Right lung (tissue), 5 donors: ENCODE measurements around the gene TMEM147. TPM values are rescaled to one million over a fixed set of nuclear protein-coding genes. Genes with fewer than 3 reads are reported as not detected.

Experiments
- polyA plus RNA-seq, 5 donors: library from polyadenylated mRNA; unstranded; fragments of 120-200 nt; gene quantifications; one replicate each; pipeline versions ENCODE4 v1.2.1 to v1.2.3, GENCODE V29; 2013; ENCODE audit warnings: inconsistent platforms in 1 of 5, low replicate concordance in 1 of 5; ENCODE audit not compliant: insufficient read length in 5 of 5, insufficient read depth in 1 of 5

The TMEM147 gene
- polyA plus RNA-seq, 5 donors, result 48.9 to 78.4 (median 58.9) TPM

Other genes with a start within 250 kb of the TMEM147 start
- 10 to 100 TPM in 2 of 5 donors, 1 to 10 TPM in 3; 5.3 to 61.8 (median 8.3) TPM for gene CD22, start 216.4 kb upstream of the TMEM147 start, polyA plus RNA-seq
- gene FFAR1, start 197.7 kb upstream of the TMEM147 start, polyA plus RNA-seq, result under 1 TPM in 3 of 5 donors, not detected in 2; 0.10 to 0.49 (median 0.44) TPM
- under 1 TPM in 3 of 5 donors, not detected in 2; 0.29 to 0.39 (median 0.29) TPM for gene FFAR3, start 187.2 kb upstream of the TMEM147 start, polyA plus RNA-seq
- gene GPR42, start 174.6 kb upstream of the TMEM147 start, polyA plus RNA-seq, result under 1 TPM in 2 of 5 donors, not detected in 3; 0.10 to 0.25 TPM
- under 1 TPM; 0.19 to 0.49 (median 0.34) TPM for gene FFAR2, start 97.4 kb upstream of the TMEM147 start, polyA plus RNA-seq
- 1 to 10 TPM in 4 of 5 donors, under 1 TPM in 1; 0.69 to 1.8 (median 1.4) TPM for gene KRTDAP, start 55.2 kb upstream of the TMEM147 start, polyA plus RNA-seq
- gene DMKN, start 32.0 kb upstream of the TMEM147 start, polyA plus RNA-seq, result 100 to 1,000 TPM in 4 of 5 donors, 10 to 100 TPM in 1; 91.2 to 146 (median 119) TPM
- gene SBSN, start 17.3 kb upstream of the TMEM147 start, polyA plus RNA-seq, result not detected
- gene GAPDHS, start 12.2 kb upstream of the TMEM147 start, polyA plus RNA-seq, result not detected
- gene ATP4A, start 18.0 kb downstream of the TMEM147 start, polyA plus RNA-seq, result not detected
- not detected for gene PMIS2, start 40.5 kb downstream of the TMEM147 start, polyA plus RNA-seq
- gene HAUS5, start 67.1 kb downstream of the TMEM147 start, polyA plus RNA-seq, result 10 to 100 TPM; 25.0 to 31.9 (median 28.0) TPM
- gene RBM42, start 83.4 kb downstream of the TMEM147 start, polyA plus RNA-seq, result 10 to 100 TPM; 43.0 to 84.8 (median 53.7) TPM
- 1 to 10 TPM; 1.5 to 4.6 (median 2.0) TPM for gene ETV2, start 96.1 kb downstream of the TMEM147 start, polyA plus RNA-seq
- gene COX6B1, start 102.7 kb downstream of the TMEM147 start, polyA plus RNA-seq, result 100 to 1,000 TPM; 214 to 280 (median 243) TPM
- gene UPK1A, start 120.9 kb downstream of the TMEM147 start, polyA plus RNA-seq, result under 1 TPM in 4 of 5 donors, not detected in 1; 0.18 to 0.40 (median 0.21) TPM
- gene ZBTB32, start 158.9 kb downstream of the TMEM147 start, polyA plus RNA-seq, result under 1 TPM; 0.29 to 0.85 (median 0.57) TPM
- gene KMT2B, start 172.4 kb downstream of the TMEM147 start, polyA plus RNA-seq, result 10 to 100 TPM; 21.3 to 40.3 (median 28.0) TPM
- gene IGFLR1, start 196.8 kb downstream of the TMEM147 start, polyA plus RNA-seq, result 1 to 10 TPM; 3.1 to 7.1 (median 4.1) TPM
- 10 to 100 TPM; 15.1 to 21.7 (median 16.6) TPM for gene U2AF1L4, start 199.8 kb downstream of the TMEM147 start, polyA plus RNA-seq
- gene PSENEN, start 200.0 kb downstream of the TMEM147 start, polyA plus RNA-seq, result 10 to 100 TPM; 45.5 to 72.8 (median 52.3) TPM
- gene LIN37, start 202.9 kb downstream of the TMEM147 start, polyA plus RNA-seq, result 10 to 100 TPM in 2 of 5 donors, 1 to 10 TPM in 3; 8.2 to 14.4 (median 9.6) TPM
- gene HSPB6, start 211.4 kb downstream of the TMEM147 start, polyA plus RNA-seq, result 100 to 1,000 TPM in 1 of 5 donors, 10 to 100 TPM in 4; 47.3 to 158 (median 71.5) TPM
- gene PROSER3, start 212.6 kb downstream of the TMEM147 start, polyA plus RNA-seq, result 10 to 100 TPM; 15.9 to 21.4 (median 20.2) TPM
- gene ARHGAP33, start 229.9 kb downstream of the TMEM147 start, polyA plus RNA-seq, result 10 to 100 TPM; 21.8 to 40.7 (median 27.3) TPM